ENCODE measurements around the gene INPP4B. TPM values are rescaled to one million over a fixed set of nuclear protein-coding genes. Genes with fewer than 3 reads are reported as not detected.

Gene INPP4B
- total RNA-seq, 1 experiment from 2014 or later, result 0.07 TPM

- H2BK20ac ChIP-seq (ENCODE audit: low read depth, low read length, poor library complexity, severe bottlenecking), result no peak overlapping the region
- no peak overlapping the region for H3K56ac ChIP-seq (ENCODE audit: insufficient read length, low read depth, low read length)
- H3K14ac ChIP-seq (ENCODE audit: insufficient read depth, low read length), result no peak overlapping the region
- no peak overlapping the region for H2BK5ac ChIP-seq (ENCODE audit: insufficient read length, low read length)
- Mint-ChIP-seq H3K9me3 (no peaks in the 10 kb centered on the region; a peak in 1 of 5 replicates), H3K36me3 (ENCODE audit: insufficient read depth in 1 of 3, low read depth in 3 of 3) (no peaks in the 10 kb centered on the region), H3K4me3 (no peak overlapping the region), H3K27ac (no peak overlapping the region), H3K27me3 (ENCODE audit: low read depth) (no peaks in the 10 kb centered on the region), H3K4me1 (peaks cover 12 to 14% of the 10 kb centered on the region in 2 experiments)
- no peak overlapping the region for H2BK12ac ChIP-seq (ENCODE audit: insufficient read length, low read depth, low read length)
- no peak for TF ChIP-seq CTCF (conservative IDR thresholded peaks at IDR 0.05)
- no peak overlapping the region for H3K18ac ChIP-seq (ENCODE audit: insufficient read length, low read depth, low read length)
- DNase-seq, result no peak
- no peaks in the 10 kb centered on the region for H3K23me2 ChIP-seq (ENCODE audit: insufficient read length, low read depth, low read length, poor library complexity, severe bottlenecking)
- H3K79me2 ChIP-seq (ENCODE audit: insufficient read depth, low read length), result no peaks in the 10 kb centered on the region
- no peak overlapping the region for H3T11ph ChIP-seq (ENCODE audit: low read length)
- H3K27ac ChIP-seq (ENCODE audit: insufficient read length, low read depth, low read length), result no peak overlapping the region
- H4K91ac ChIP-seq (ENCODE audit: insufficient read length, low read depth, low read length), result no peak overlapping the region
- no peak overlapping the region for H3K4ac ChIP-seq (ENCODE audit: low read depth, low read length)
- no peak overlapping the region for H2BK120ac ChIP-seq (ENCODE audit: low read depth, low read length, poor library complexity, severe bottlenecking)
- no peak overlapping the region for H3K9ac ChIP-seq (ENCODE audit: extremely low read depth, insufficient read length, low read length)
- H3K4me1 ChIP-seq (ENCODE audit: insufficient read depth, low read length), result no peaks in the 10 kb centered on the region
- H4K20me1 ChIP-seq (ENCODE audit: control insufficient read depth, insufficient read depth, insufficient read length), result no peaks in the 10 kb centered on the region
- H4K5ac ChIP-seq (ENCODE audit: insufficient read length, low read depth, low read length), result no peak overlapping the region
- no peaks in the 10 kb centered on the region for H3K27me3 ChIP-seq (ENCODE audit: insufficient read depth, low read length)
- H2AK5ac ChIP-seq (ENCODE audit: insufficient read length, low read length), result no peak overlapping the region
- H2AFZ ChIP-seq (ENCODE audit: low read length), result no peak overlapping the region
- no peak overlapping the region for H2BK15ac ChIP-seq (ENCODE audit: low read depth, low read length)
- no peaks in the 10 kb centered on the region for H3K9me3 ChIP-seq (ENCODE audit: control insufficient read depth, low read depth, low read length)
- no peak overlapping the region for H3K23ac ChIP-seq (ENCODE audit: insufficient read length, low read depth, low read length)
- no CpG with 5 or more reads among the region's 6 CpGs for WGBS (ENCODE audit: extremely low coverage, insufficient read length, low lambda C conversion rate)
- H3K79me1 ChIP-seq (ENCODE audit: insufficient read depth, low read depth, low read length, poor library complexity, severe bottlenecking), result no peaks in the 10 kb centered on the region
- no peak overlapping the region for H4K8ac ChIP-seq (replicated peaks; ENCODE audit: insufficient read length, low read depth, low read length)
- no peak overlapping the region for H3K4me2 ChIP-seq (ENCODE audit: insufficient read depth, insufficient read length, low read length)
Observed at GRCh38 chr4:142563682-142564291, 282.3 kb downstream of the INPP4B start.

All from H9 (cell line).